ENCODE data around the gene CLSTN2. TPM values are rescaled to one million over a fixed set of nuclear protein-coding genes. Genes with fewer than 3 reads are reported as not detected.

The CLSTN2 gene
- total RNA-seq, 1 donor from 2014 or later: 143 TPM

GRCh38 chr3:139969386-139969785 lies 34.4 kb downstream of the CLSTN2 start:
- Mint-ChIP-seq H3K9me3 (ENCODE audit: unreplicated experiment) (no peaks in the 10 kb centered on the region), H3K4me3 (ENCODE audit: unreplicated experiment) (no peak overlapping the region), H3K4me1 (ENCODE audit: unreplicated experiment) (no peaks in the 10 kb centered on the region), H3K36me3 (ENCODE audit: unreplicated experiment) (peaks cover 10% of the 10 kb centered on the region), H3K27me3 (ENCODE audit: unreplicated experiment) (no peaks in the 10 kb centered on the region), H3K27ac (ENCODE audit: unreplicated experiment) (no peak overlapping the region)
- no peak for DNase-seq (ENCODE audit: extremely low spot score, unreplicated experiment)
- TF ChIP-seq CTCF (IDR thresholded peaks at IDR 0.05): no peak

- H3K9me3 Mint-ChIP-seq (ENCODE audit: unreplicated experiment): no peaks in the 10 kb centered on the region
- H3K36me3 Mint-ChIP-seq (ENCODE audit: unreplicated experiment): peaks cover 7% of the 10 kb centered on the region
- H3K4me1 Mint-ChIP-seq (ENCODE audit: unreplicated experiment): no peaks in the 10 kb centered on the region
- H3K4me3 Mint-ChIP-seq (ENCODE audit: unreplicated experiment): no peak overlapping the region
- TF ChIP-seq CTCF (IDR thresholded peaks at IDR 0.05): no peak
- no peaks in the 10 kb centered on the region for H3K27me3 Mint-ChIP-seq (ENCODE audit: unreplicated experiment)
- DNase-seq (ENCODE audit: extremely low spot score, unreplicated experiment): no peak
- H3K27ac Mint-ChIP-seq (ENCODE audit: unreplicated experiment): no peak overlapping the region
Measured at GRCh38 chr3:139970526-139970925, 35.5 kb downstream of the CLSTN2 start.

GRCh38 chr3:139974809-139975425 lies 39.9 kb downstream of the CLSTN2 start:
- Mint-ChIP-seq H3K27me3 (ENCODE audit: unreplicated experiment) (no peaks in the 10 kb centered on the region), H3K4me1 (ENCODE audit: unreplicated experiment) (no peaks in the 10 kb centered on the region), H3K9me3 (ENCODE audit: unreplicated experiment) (no peaks in the 10 kb centered on the region), H3K4me3 (ENCODE audit: unreplicated experiment) (no peak overlapping the region), H3K36me3 (ENCODE audit: unreplicated experiment) (peaks cover 4% of the 10 kb centered on the region), H3K27ac (ENCODE audit: unreplicated experiment) (no peak overlapping the region)
- no peak for TF ChIP-seq CTCF (IDR thresholded peaks at IDR 0.05)
- DNase-seq (ENCODE audit: extremely low spot score, unreplicated experiment): no peak

- Mint-ChIP-seq H3K4me1 (ENCODE audit: unreplicated experiment) (no peaks in the 10 kb centered on the region), H3K4me3 (ENCODE audit: unreplicated experiment) (no peak overlapping the region), H3K36me3 (ENCODE audit: unreplicated experiment) (peaks cover 8% of the 10 kb centered on the region), H3K27me3 (ENCODE audit: unreplicated experiment) (no peaks in the 10 kb centered on the region), H3K27ac (ENCODE audit: unreplicated experiment) (no peak overlapping the region), H3K9me3 (ENCODE audit: unreplicated experiment) (no peaks in the 10 kb centered on the region)
- no peak for DNase-seq (ENCODE audit: extremely low spot score, unreplicated experiment)
- no peak for TF ChIP-seq CTCF (IDR thresholded peaks at IDR 0.05)
Measured at GRCh38 chr3:139975594-139976365, 40.8 kb downstream of the CLSTN2 start.

- peak; percentile 63 for DNase-seq (ENCODE audit: extremely low spot score, unreplicated experiment)
- Mint-ChIP-seq H3K36me3 (ENCODE audit: unreplicated experiment) (peaks cover 8% of the 10 kb centered on the region), H3K27me3 (ENCODE audit: unreplicated experiment) (no peaks in the 10 kb centered on the region), H3K9me3 (ENCODE audit: unreplicated experiment) (no peaks in the 10 kb centered on the region), H3K4me1 (ENCODE audit: unreplicated experiment) (peaks cover 2% of the 10 kb centered on the region), H3K4me3 (ENCODE audit: unreplicated experiment) (no peak overlapping the region), H3K27ac (ENCODE audit: unreplicated experiment) (no peak overlapping the region)
- no peak for TF ChIP-seq CTCF (IDR thresholded peaks at IDR 0.05)
Measured at GRCh38 chr3:139978966-139979365, 44.0 kb downstream of the CLSTN2 start.

Data from osteocyte (in vitro differentiated cells).